Lower lobe of right lung (tissue), 2 donors: ENCODE measurements around the gene TDRD12. TPM values are rescaled to one million over a fixed set of nuclear protein-coding genes. Genes with fewer than 3 reads are reported as not detected.
"Not testable (repeated sequence)": the region's sequence is repeated elsewhere in the genome, so short reads cannot be mapped to it uniquely, and the experiment has no call there.

Experiments used
- ATAC-seq, 2 donors: fragments of 200-7000 bp; cut with Tn5 transposase; one replicate each; pipeline ENCODE4 v1.9.1; 2020 to 2022; ENCODE audit warnings: mild to moderate bottlenecking in 2 of 2, moderate library complexity in 2 of 2
- DNase-seq: peaks from one replicate; pipeline ENCODE4 v3.0.0-alpha.2; 2020
- H3K27ac ChIP-seq: fragments of 200-600 bp; one replicate; pipeline ENCODE4 v1.8.0; 2022
- H3K27me3 ChIP-seq: fragments of 200-600 bp; one replicate; pipeline ENCODE4 v1.8.0; 2022; ENCODE audit warnings: low read depth
- H3K36me3 ChIP-seq: fragments of 200-600 bp; one replicate; pipeline ENCODE4 v1.8.0; 2022; ENCODE audit warnings: mild to moderate bottlenecking
- H3K4me1 ChIP-seq: fragments of 200-600 bp; one replicate; pipeline ENCODE4 v1.8.0; 2022
- H3K4me3 ChIP-seq: fragments of 200-600 bp; one replicate; pipeline ENCODE4 v1.8.0; 2022; ENCODE audit warnings: mild to moderate bottlenecking
- H3K9me3 ChIP-seq: fragments of 200-600 bp; one replicate; pipeline ENCODE4 v1.8.0; 2022
- CTCF ChIP-seq: fragments of 200-600 bp; IDR thresholded peaks from one replicate; pipeline ENCODE4 v1.8.0; 2022; ENCODE audit warnings: antibody characterized with exemption, mild to moderate bottlenecking
- intact Hi-C: fragments of 100-400 bp; cut with DNase I; formaldehyde crosslinking; loops from one replicate; pipeline ENCODE4 v1.11.0; 2022
- total RNA-seq: library from RNA; stranded (reverse); fragmentation: NEBNext Ultra II Directional; extraction: Animal tissue kit (Norgen Biotek cat#: 25700); gene quantifications from one replicate; pipeline ENCODE4 v1.2.1, GENCODE V29; 2021
- donor health status: DM: no; HTN: yes; CAD: no; lungs with severe emphysema.

TDRD12 gene
- total RNA-seq, 1 donor from 2014 or later: not detected

DNA sequence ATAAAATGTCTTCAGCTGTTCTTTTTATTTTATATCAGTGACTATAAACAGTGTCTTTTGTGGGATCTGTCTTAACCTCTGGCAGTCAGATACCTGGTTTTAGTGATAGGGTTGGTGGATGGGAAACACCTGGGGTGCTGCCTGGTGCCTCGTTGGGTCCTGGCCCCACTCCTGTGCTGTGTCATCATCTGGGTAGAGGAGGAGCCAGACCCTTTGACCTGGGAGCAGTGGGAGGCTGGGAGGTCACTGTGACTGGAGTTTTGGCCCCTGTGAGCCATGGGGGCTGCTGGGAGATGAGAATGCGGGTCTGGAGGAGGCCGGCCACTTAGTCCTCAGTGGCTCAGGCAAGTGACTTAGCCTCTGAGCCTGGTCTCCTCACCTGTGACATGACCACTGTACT lies 29.4 kb downstream of the TDRD12 start:
- intact Hi-C loops: no loop called here
- ATAC-seq (no peak), DNase-seq (no peak)
- no peak overlapping the region for H3K27ac ChIP-seq
- no peaks in the 10 kb centered on the region for H3K4me1 ChIP-seq
- TF ChIP-seq CTCF: no peak
- H3K4me3 ChIP-seq: no peak overlapping the region
- H3K27me3 ChIP-seq: peaks cover 20% of the 10 kb centered on the region
- H3K36me3 ChIP-seq: no peaks in the 10 kb centered on the region
- no peaks in the 10 kb centered on the region for H3K9me3 ChIP-seq

- Histone ChIP-seq H3K9me3 (no peaks in the 10 kb centered on the region), H3K4me3 (no peak overlapping the region), H3K27ac (no peak overlapping the region), H3K4me1 (no peaks in the 10 kb centered on the region), H3K27me3 (peaks cover 20% of the 10 kb centered on the region), H3K36me3 (no peaks in the 10 kb centered on the region)
- no peak for DNase-seq
- intact Hi-C loops: no loop called here
- no peak for TF ChIP-seq CTCF
- no peak for ATAC-seq
Observed at GRCh38 chr19:32749361-32749760, 29.8 kb downstream of the TDRD12 start.

GRCh38 chr19:32750441-32751055 lies 31.0 kb downstream of the TDRD12 start:
- Histone ChIP-seq H3K36me3 (no peaks in the 10 kb centered on the region), H3K4me1 (no peaks in the 10 kb centered on the region), H3K4me3 (no peak overlapping the region), H3K27ac (no peak overlapping the region), H3K9me3 (no peaks in the 10 kb centered on the region), H3K27me3 (peaks cover 20% of the 10 kb centered on the region)
- ATAC-seq: no peak
- intact Hi-C loops: no loop called here
- TF ChIP-seq CTCF: no peak
- DNase-seq: no peak

DNA sequence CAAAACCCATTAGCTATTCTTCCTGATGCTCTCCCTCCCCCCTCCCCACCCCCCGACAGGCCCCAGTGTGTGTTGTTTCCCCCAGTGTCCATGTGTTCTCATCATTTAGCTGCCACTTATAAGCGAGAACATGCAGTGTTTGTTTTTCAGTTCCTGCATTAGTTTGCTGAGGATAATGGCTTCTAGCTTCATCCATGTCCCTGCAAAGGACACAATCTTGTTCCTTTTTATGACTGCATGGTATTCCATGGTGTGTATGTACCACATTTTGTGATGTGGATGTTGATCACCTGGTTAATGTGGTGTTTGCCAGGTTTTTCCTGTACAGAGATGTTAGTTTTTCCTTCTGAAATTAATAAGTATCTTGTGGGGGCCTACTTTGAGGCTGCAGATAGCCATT lies 31.5 kb downstream of the TDRD12 start:
- intact Hi-C loops: no loop called here
- TF ChIP-seq CTCF: no peak
- no peak for DNase-seq

GRCh38 chr19:32757189-32757588 lies 37.6 kb downstream of the TDRD12 start:
- H3K4me3 ChIP-seq: no peak overlapping the region
- no peak for ATAC-seq
- intact Hi-C loops: no loop called here

More for the DNA sequence above, 31.5 kb downstream of the TDRD12 start:
- ATAC-seq: no peak
- no peaks in the 10 kb centered on the region for H3K36me3 ChIP-seq
- H3K27ac ChIP-seq: no peak overlapping the region
- H3K4me3 ChIP-seq: no peak overlapping the region
- no peaks in the 10 kb centered on the region for H3K9me3 ChIP-seq
- H3K27me3 ChIP-seq: peaks cover 20% of the 10 kb centered on the region
- no peaks in the 10 kb centered on the region for H3K4me1 ChIP-seq

GRCh38 chr19:32765365-32765764 lies 45.8 kb downstream of the TDRD12 start:
- H3K27me3 ChIP-seq, H3K27ac ChIP-seq, H3K9me3 ChIP-seq, DNase-seq, ATAC-seq, H3K36me3 ChIP-seq, H3K4me3 ChIP-seq, H3K4me1 ChIP-seq, intact Hi-C loops: not testable (repeated sequence)

More at GRCh38 chr19:32757189-32757588, 37.6 kb downstream of the TDRD12 start:
- no peak for DNase-seq
- no peaks in the 10 kb centered on the region for H3K36me3 ChIP-seq
- TF ChIP-seq CTCF: no peak
- H3K4me1 ChIP-seq: no peaks in the 10 kb centered on the region
- H3K27me3 ChIP-seq: no peaks in the 10 kb centered on the region
- no peak overlapping the region for H3K27ac ChIP-seq
- no peaks in the 10 kb centered on the region for H3K9me3 ChIP-seq
